Measurements from ENCODE around the gene ANKEF1. TPM values are rescaled to one million over a fixed set of nuclear protein-coding genes. Genes with fewer than 3 reads are reported as not detected.

The ANKEF1 gene
- total RNA-seq, 2 experiments from 2014 or later = 4.8 to 7.3 TPM

GRCh38 chr20:10047427-10047826, 12.6 kb downstream of the ANKEF1 start:
- no peak overlapping the region for H3K27ac Mint-ChIP-seq
- ATAC-seq = no peak

GRCh38 chr20:10051185-10051584, 16.4 kb downstream of the ANKEF1 start:
- DNase-seq (no peak), ATAC-seq (no peak)
- Mint-ChIP-seq H3K27me3 (no peaks in the 10 kb centered on the region), H3K27ac (no peak overlapping the region), H3K9me3 (ENCODE audit: low read depth) (no peaks in the 10 kb centered on the region), H3K4me3 (no peak overlapping the region), H3K4me1 (no peaks in the 10 kb centered on the region), H3K36me3 (peaks cover 20% of the 10 kb centered on the region)
- CTCF ChIA-PET = no interaction called here

More at GRCh38 chr20:10047427-10047826, 12.6 kb downstream of the ANKEF1 start:
- H3K9me3 Mint-ChIP-seq (ENCODE audit: low read depth) = no peaks in the 10 kb centered on the region
- no peak overlapping the region for H3K4me3 Mint-ChIP-seq
- CTCF ChIA-PET = interaction anchor here (1.2 kb wide), 1 partner anchor 32 kb away, joined by 3 read pairs; no protein-coding TSS in a partner anchor
- peaks cover 10% of the 10 kb centered on the region for H3K36me3 Mint-ChIP-seq
- H3K4me1 Mint-ChIP-seq = no peaks in the 10 kb centered on the region
- H3K27me3 Mint-ChIP-seq = no peaks in the 10 kb centered on the region
- no peak for DNase-seq

GRCh38 chr20:10059006-10059405, 24.2 kb downstream of the ANKEF1 start:
- Mint-ChIP-seq H3K27me3 (peaks cover 5% of the 10 kb centered on the region), H3K36me3 (peaks cover 16% of the 10 kb centered on the region), H3K27ac (no peak overlapping the region), H3K4me1 (no peaks in the 10 kb centered on the region), H3K4me3 (no peak overlapping the region), H3K9me3 (ENCODE audit: low read depth) (no peaks in the 10 kb centered on the region)
- CTCF ChIA-PET = no interaction called here
- ATAC-seq (no peak), DNase-seq (no peak)

GRCh38 chr20:10060226-10060625, 25.4 kb downstream of the ANKEF1 start:
- H3K36me3 Mint-ChIP-seq = peaks cover 9% of the 10 kb centered on the region
- no peaks in the 10 kb centered on the region for H3K9me3 Mint-ChIP-seq (ENCODE audit: low read depth)
- no peaks in the 10 kb centered on the region for H3K4me1 Mint-ChIP-seq
- CTCF ChIA-PET = no interaction called here
- no peak for DNase-seq
- H3K27me3 Mint-ChIP-seq = peaks cover 5% of the 10 kb centered on the region
- ATAC-seq = no peak
- no peak overlapping the region for H3K4me3 Mint-ChIP-seq
- no peak overlapping the region for H3K27ac Mint-ChIP-seq

GRCh38 chr20:10061641-10062040, 26.9 kb downstream of the ANKEF1 start:
- peaks cover 5% of the 10 kb centered on the region for H3K27me3 Mint-ChIP-seq
- H3K36me3 Mint-ChIP-seq = peaks cover 4% of the 10 kb centered on the region
- H3K9me3 Mint-ChIP-seq (ENCODE audit: low read depth) = no peaks in the 10 kb centered on the region
- no peaks in the 10 kb centered on the region for H3K4me1 Mint-ChIP-seq
- DNase-seq (no peak), ATAC-seq (no peak)
- H3K4me3 Mint-ChIP-seq = no peak overlapping the region
- H3K27ac Mint-ChIP-seq = no peak overlapping the region
- CTCF ChIA-PET = no interaction called here

GRCh38 chr20:10063482-10063881, 28.7 kb downstream of the ANKEF1 start:
- DNase-seq (no peak), ATAC-seq (no peak)
- H3K27me3 Mint-ChIP-seq = peaks cover 5% of the 10 kb centered on the region
- no peak overlapping the region for H3K27ac Mint-ChIP-seq
- H3K4me3 Mint-ChIP-seq = no peak overlapping the region
- CTCF ChIA-PET = no interaction called here
- no peaks in the 10 kb centered on the region for H3K4me1 Mint-ChIP-seq
- no peaks in the 10 kb centered on the region for H3K36me3 Mint-ChIP-seq
- H3K9me3 Mint-ChIP-seq (ENCODE audit: low read depth) = no peaks in the 10 kb centered on the region

GRCh38 chr20:10064611-10065010, 29.8 kb downstream of the ANKEF1 start:
- H3K36me3 Mint-ChIP-seq = no peaks in the 10 kb centered on the region
- no peak overlapping the region for H3K4me3 Mint-ChIP-seq
- ATAC-seq (no peak), DNase-seq (no peak)
- no peak overlapping the region for H3K27ac Mint-ChIP-seq
- no peaks in the 10 kb centered on the region for H3K4me1 Mint-ChIP-seq
- CTCF ChIA-PET = no interaction called here
- H3K9me3 Mint-ChIP-seq (ENCODE audit: low read depth) = no peaks in the 10 kb centered on the region
- peaks cover 6% of the 10 kb centered on the region for H3K27me3 Mint-ChIP-seq

- DNase-seq (no peak), ATAC-seq (no peak)
- Mint-ChIP-seq H3K27me3 (peaks cover 6% of the 10 kb centered on the region), H3K27ac (no peak overlapping the region), H3K4me3 (no peak overlapping the region), H3K36me3 (no peaks in the 10 kb centered on the region), H3K9me3 (ENCODE audit: low read depth) (no peaks in the 10 kb centered on the region), H3K4me1 (no peaks in the 10 kb centered on the region)
- CTCF ChIA-PET = no interaction called here
Observed at GRCh38 chr20:10065154-10065833, 30.5 kb downstream of the ANKEF1 start.

GRCh38 chr20:10067321-10067720, 32.5 kb downstream of the ANKEF1 start:
- DNase-seq (no peak), ATAC-seq (no peak)
- Mint-ChIP-seq H3K9me3 (ENCODE audit: low read depth) (no peaks in the 10 kb centered on the region), H3K27me3 (peaks cover 6% of the 10 kb centered on the region), H3K4me1 (no peaks in the 10 kb centered on the region), H3K36me3 (no peaks in the 10 kb centered on the region), H3K4me3 (no peak overlapping the region), H3K27ac (no peak overlapping the region)
- CTCF ChIA-PET = no interaction called here

GRCh38 chr20:10074513-10074912, 39.7 kb downstream of the ANKEF1 start:
- CTCF ChIA-PET = no interaction called here
- DNase-seq (no peak), ATAC-seq (no peak)
- H3K27me3 Mint-ChIP-seq = peaks cover 24% of the 10 kb centered on the region
- no peak overlapping the region for H3K4me3 Mint-ChIP-seq
- no peaks in the 10 kb centered on the region for H3K9me3 Mint-ChIP-seq (ENCODE audit: low read depth)
- H3K27ac Mint-ChIP-seq = no peak overlapping the region
- H3K4me1 Mint-ChIP-seq = no peaks in the 10 kb centered on the region
- no peaks in the 10 kb centered on the region for H3K36me3 Mint-ChIP-seq

- no peak for DNase-seq
- Mint-ChIP-seq H3K4me1 (no peaks in the 10 kb centered on the region), H3K27me3 (peaks cover 23% of the 10 kb centered on the region), H3K27ac (no peak overlapping the region), H3K4me3 (no peak overlapping the region), H3K9me3 (ENCODE audit: low read depth) (no peaks in the 10 kb centered on the region), H3K36me3 (no peaks in the 10 kb centered on the region)
- CTCF ChIA-PET = no interaction called here
- no peak for ATAC-seq
Observed at GRCh38 chr20:10075606-10076005, 40.8 kb downstream of the ANKEF1 start.

GRCh38 chr20:10076126-10077080, 41.6 kb downstream of the ANKEF1 start:
- H3K36me3 Mint-ChIP-seq = no peaks in the 10 kb centered on the region
- no peak overlapping the region for H3K4me3 Mint-ChIP-seq
- no peak for DNase-seq
- H3K27me3 Mint-ChIP-seq = peaks cover 23% of the 10 kb centered on the region
- ATAC-seq = no peak
- no peaks in the 10 kb centered on the region for H3K9me3 Mint-ChIP-seq (ENCODE audit: low read depth)
- no peak overlapping the region for H3K27ac Mint-ChIP-seq
- CTCF ChIA-PET = interaction anchor here (0.9 to 1.5 kb wide), 3 partner anchors 14 to 100 kb away, joined by 3 to 6 read pairs (median 4); no protein-coding TSS in a partner anchor
- H3K4me1 Mint-ChIP-seq = no peaks in the 10 kb centered on the region

- no peak for ATAC-seq
- Mint-ChIP-seq H3K27me3 (peaks cover 23% of the 10 kb centered on the region), H3K4me3 (no peak overlapping the region), H3K27ac (no peak overlapping the region), H3K36me3 (no peaks in the 10 kb centered on the region), H3K9me3 (ENCODE audit: low read depth) (no peaks in the 10 kb centered on the region), H3K4me1 (no peaks in the 10 kb centered on the region)
- DNase-seq = no peak
- CTCF ChIA-PET = interaction anchor here (0.9 to 1.5 kb wide), 3 partner anchors 14 to 101 kb away, joined by 3 to 6 read pairs (median 4); no protein-coding TSS in a partner anchor
Observed at GRCh38 chr20:10077081-10077471, 42.3 kb downstream of the ANKEF1 start.

GRCh38 chr20:10077886-10078285, 43.1 kb downstream of the ANKEF1 start:
- H3K4me3 Mint-ChIP-seq = no peak overlapping the region
- CTCF ChIA-PET = interaction anchor here (1.5 kb wide), 1 partner anchor 13 kb away, joined by 6 read pairs; no protein-coding TSS in a partner anchor
- no peaks in the 10 kb centered on the region for H3K4me1 Mint-ChIP-seq
- no peaks in the 10 kb centered on the region for H3K36me3 Mint-ChIP-seq
- no peaks in the 10 kb centered on the region for H3K9me3 Mint-ChIP-seq (ENCODE audit: low read depth)
- H3K27me3 Mint-ChIP-seq = peaks cover 22% of the 10 kb centered on the region
- ATAC-seq = no peak
- no peak overlapping the region for H3K27ac Mint-ChIP-seq
- DNase-seq = no peak

Measured in activated CD8-positive, alpha-beta memory T cell treated with anti-CD3 and anti-CD28 coated beads, Interleukin-2, amount 10 ng/mL, durations not matched to agents 7 days and 5 days (primary cell).